Mesenteric fat pad (tissue), 1 donor: ENCODE results near the gene OR2V1. TPM values are rescaled to one million over a fixed set of nuclear protein-coding genes. Genes with fewer than 3 reads are reported as not detected.
A peak's percentile ranks its signal among the peaks of the same experiment; 100 is the strongest.
"Not testable (repeated sequence)": the region's sequence is repeated elsewhere in the genome, so short reads cannot be mapped to it uniquely, and the experiment has no call there.

Experiments
- DNase-seq: peaks from one replicate; pipeline ENCODE4 v3.0.0-alpha.2; 2020; ENCODE audit warnings: low spot score
- total RNA-seq: library from RNA; stranded (reverse); fragmentation: NEBNext Ultra II Directional; extraction: Animal tissue kit (Norgen Biotek cat#: 25700); gene quantifications from one replicate; pipeline ENCODE4 v1.2.1, GENCODE V29; 2021
- donor health status: DM: yes; HTN: yes; CAD: no.

OR2V1 gene
- total RNA-seq, 1 donor from 2014 or later: not detected

DNA sequence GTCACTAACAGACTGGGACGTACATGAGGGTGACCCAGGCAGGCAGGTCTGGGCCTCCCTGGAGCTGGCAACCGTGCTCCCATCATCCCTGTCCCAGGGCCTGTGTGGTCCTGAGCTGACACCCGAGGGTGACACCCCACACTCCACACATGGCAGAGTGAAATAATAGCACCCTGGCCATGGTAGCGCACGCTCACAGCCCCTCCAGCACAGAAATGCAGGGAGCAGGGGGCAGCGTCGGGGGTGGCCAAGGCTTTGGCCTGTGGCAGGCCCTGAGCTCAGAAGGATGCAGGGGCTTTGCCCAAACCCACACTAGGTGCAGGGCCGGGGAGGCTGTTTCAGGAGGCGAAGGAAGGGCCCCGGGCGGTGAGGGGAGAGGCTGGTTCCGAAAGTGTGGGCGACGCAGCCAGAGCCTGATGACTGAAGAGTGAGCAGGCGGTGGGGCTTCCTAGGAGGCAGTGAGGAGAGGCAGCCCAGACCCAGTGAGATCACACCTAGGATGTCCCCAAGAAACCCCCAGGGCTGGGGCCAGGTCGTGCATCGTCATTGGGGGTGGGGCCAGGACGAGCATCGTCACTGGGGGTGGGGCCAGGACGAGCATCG lies 29.3 kb upstream of the OR2V1 start:
- DNase-seq: peak; percentile 89

- no peak for DNase-seq
Measured at GRCh38 chr5:181159286-181160151, 28.6 kb upstream of the OR2V1 start.

DNA sequence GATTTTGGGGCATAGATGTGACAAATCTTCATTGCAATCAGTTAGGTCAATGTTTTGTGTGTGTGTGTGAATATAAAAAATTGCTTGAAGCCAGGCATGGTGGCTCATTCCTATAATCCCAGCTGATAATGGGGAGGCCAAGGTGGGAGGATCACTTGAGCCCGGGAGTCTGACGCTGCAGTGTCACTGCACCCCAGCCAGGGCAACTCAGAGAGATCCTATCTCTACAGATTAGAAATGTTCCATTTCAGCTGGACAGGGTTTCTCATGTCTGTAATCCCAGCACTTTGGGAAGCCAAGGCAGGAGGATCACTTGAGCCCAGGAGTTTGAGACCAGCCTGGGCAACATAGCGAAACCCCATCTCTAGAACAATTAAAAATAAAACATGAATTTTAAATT lies 27.9 kb upstream of the OR2V1 start:
- no peak for DNase-seq

- no peak for DNase-seq
Measured at GRCh38 chr5:181156758-181157157, 25.8 kb upstream of the OR2V1 start.

- no peak for DNase-seq
Measured at GRCh38 chr5:181153814-181154213, 22.8 kb upstream of the OR2V1 start.

GRCh38 chr5:181152406-181152805 lies 21.4 kb upstream of the OR2V1 start:
- no peak for DNase-seq

- DNase-seq: no peak
Measured at GRCh38 chr5:181151146-181151545, 20.2 kb upstream of the OR2V1 start.

GRCh38 chr5:181149806-181150733 lies 19.1 kb upstream of the OR2V1 start:
- DNase-seq: no peak

- DNase-seq: no peak
Measured at GRCh38 chr5:181149355-181149754, 18.4 kb upstream of the OR2V1 start.

- not testable (repeated sequence) for DNase-seq
Measured at GRCh38 chr5:181146927-181147636, 16.1 kb upstream of the OR2V1 start, which contains the start of gene OR2V2. Gene OR2V2, plus strand, starts transcription at chr5:181147586. Its CDS starts 7,357 bp downstream, at chr5:181154943.

- DNase-seq: no peak
Measured at GRCh38 chr5:181145133-181145532, 14.2 kb upstream of the OR2V1 start.

- DNase-seq: no peak
Measured at GRCh38 chr5:181142054-181142453, 11.1 kb upstream of the OR2V1 start.

GRCh38 chr5:181140766-181141165 lies 9.8 kb upstream of the OR2V1 start:
- no peak for DNase-seq

DNA sequence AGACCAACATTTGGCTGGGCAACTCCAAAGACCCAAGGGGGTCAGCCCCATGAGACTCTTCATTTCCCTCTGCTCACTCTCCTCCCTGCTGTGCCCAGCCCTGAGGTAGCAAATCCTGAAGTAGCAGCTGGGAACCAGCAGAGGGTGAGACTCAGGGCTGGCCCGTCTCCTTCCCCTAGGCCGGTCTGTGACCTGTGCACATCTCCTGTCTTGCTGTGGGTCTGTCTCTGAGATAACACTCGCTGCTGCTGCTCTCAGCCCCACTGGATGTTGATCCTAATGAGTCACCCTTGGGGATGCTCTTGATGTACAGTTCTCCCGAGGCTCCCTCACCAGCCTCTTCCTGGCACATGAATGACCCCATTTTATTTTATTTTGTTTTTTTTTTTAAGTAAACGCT lies 7.3 kb upstream of the OR2V1 start:
- no peak for DNase-seq

DNA sequence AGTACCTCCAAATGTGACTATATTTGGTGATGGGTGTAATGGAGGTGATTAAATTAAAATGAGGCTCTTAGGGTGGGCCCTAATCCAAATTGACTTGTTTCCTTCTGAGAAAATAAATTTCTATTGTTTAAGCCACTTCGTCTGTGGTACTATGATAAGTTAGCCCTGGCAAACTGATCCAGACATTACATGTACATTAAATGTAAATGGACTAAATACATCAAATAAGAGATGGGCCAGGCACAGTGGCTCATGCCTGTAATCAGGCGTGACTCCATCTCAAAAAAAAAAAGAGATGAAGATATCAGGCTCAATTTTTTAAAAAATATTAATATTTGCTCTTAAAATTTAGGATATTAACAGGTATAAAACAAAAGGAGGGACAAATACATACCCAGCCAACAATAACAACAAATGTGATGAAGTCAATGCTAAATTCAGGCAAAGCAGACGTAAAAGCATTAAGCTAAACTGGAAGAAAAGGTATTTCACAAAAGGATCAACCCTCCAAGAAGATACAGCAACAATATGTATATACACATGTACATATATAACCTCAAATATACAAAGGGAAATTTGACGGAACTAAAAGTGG lies 5.5 kb upstream of the OR2V1 start:
- no peak for DNase-seq

- DNase-seq: no peak
Measured at GRCh38 chr5:181134259-181134658, 3.3 kb upstream of the OR2V1 start.

DNA sequence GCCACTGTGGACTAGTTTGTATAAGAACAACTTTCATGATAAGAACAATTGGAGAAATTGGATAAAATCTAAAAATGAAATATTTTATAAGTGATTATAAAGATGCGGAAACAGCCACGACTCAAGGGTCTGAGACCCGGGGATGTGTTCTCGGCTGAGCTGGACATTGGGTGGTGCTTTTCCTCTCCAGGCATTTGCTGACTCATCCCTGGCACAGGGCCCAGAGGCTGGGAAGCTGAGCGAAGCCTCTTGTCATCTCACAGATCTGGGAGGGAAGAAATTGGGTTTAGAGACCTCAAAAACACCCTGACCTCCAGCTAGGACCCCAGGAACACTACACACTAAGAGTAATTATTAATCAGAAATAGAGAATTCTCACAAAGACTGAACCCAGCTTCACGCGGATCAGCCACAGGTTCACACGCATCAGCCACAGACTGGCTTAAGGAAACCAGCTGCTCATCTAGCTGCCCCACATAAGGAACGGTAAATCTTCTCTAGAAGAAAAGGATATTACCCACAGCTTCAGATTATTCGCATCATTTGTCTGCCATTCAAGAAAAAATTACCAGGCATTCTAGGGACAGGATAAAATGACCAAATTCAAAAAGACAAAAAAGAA lies 2.8 kb upstream of the OR2V1 start:
- peak; percentile 87 for DNase-seq

DNA sequence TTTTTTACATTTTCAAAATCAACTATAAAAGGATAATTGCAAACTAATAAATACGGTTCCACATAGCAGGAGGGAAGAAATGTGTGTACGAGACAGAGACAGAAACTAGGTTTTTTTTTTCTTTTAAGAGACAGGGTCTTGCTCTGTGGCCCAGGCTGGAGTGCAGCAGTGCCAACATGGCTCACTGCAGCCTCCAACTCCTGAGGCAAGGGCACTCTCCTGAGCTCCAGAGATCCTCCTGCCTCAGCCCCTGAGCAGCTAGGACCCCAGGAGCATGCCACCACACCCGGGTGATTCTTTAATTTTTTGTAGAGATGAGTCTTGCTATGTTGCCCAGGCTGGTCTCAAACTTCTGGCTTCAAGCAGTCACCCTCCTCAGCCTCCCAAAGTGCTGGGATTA lies 2.1 kb upstream of the OR2V1 start:
- no peak for DNase-seq

GRCh38 chr5:181131514-181131913 lies 545 bp upstream of the OR2V1 start:
- peak; percentile 67 for DNase-seq

GRCh38 chr5:181130081-181130480 lies 888 bp downstream of the OR2V1 start:
- not testable (repeated sequence) for DNase-seq
